HG03060 (cell line): ENCODE results near the gene CALHM1.
"Not testable (repeated sequence)": the region's sequence is repeated elsewhere in the genome, so short reads cannot be mapped to it uniquely, and the experiment has no call there.

ENCODE experiments used
- ATAC-seq: cut with Tn5 transposase; IDR thresholded peaks from one replicate; pipeline ENCODE4 v1.9.1; 2021; ENCODE audit warnings: low read depth, moderate number of reproducible peaks; ENCODE audit not compliant: unreplicated experiment

CALHM1 gene

DNA sequence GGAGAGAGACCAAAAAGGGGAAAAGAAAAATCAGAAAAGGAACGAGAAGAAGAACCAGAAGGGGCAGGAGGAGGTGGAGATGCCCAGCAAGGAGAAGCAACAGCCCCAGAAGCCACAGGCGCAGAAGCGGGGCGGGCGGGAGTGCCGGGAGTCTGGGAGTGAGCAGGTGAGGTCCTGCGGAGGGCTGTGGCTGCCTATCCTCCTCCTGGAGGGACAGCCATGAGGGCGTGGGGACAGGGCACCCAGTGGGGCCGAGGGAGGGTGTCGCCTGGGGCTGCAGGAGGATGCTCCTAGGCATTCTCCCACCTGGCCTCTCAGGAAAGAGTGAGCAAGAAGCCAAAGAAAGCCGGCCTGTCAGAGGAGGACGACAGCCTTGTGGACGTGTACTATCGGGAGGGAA lies 18.3 kb downstream of the CALHM1 start:
- ATAC-seq = no peak

DNA sequence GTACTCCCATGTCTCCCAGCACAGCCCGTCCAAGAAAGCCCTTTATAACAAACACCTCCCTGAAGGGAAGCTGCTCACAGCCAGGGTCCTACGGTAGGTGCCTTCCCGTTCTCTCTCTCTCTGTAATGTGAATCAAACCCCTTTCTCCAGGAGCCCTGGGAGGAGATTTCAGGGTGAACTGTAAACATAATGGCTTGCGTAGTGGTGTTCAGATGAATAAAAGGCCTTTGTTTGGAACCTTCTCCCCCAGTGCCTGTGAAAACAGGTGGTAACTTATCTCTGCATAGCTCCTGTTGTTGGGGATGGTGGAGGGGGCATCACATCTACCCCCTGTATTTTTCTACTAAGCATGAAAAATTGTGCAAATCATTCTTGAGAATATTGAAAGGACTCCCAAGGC lies 18.9 kb downstream of the CALHM1 start:
- ATAC-seq = no peak

DNA sequence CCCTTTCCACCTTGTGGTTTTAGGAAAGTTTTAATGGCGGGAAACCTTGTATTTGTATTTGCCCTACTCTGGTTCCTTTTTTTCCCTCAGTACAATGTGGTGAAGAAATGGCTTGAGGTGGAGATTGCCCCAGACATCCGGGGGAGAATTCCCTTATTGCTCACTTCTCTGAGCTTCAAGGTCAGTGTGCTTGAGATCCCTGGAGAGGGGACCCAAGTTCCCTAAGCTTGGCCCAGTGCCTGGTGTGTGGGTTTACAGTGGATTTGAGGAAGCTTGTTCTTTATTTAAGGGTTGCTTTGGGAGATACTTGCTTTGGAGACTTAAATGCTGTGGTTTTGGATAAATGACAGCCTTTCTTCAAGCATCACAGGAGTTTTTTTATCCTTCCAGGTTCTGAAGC lies 24.8 kb downstream of the CALHM1 start:
- no peak for ATAC-seq

GRCh38 chr10:103431902-103432301 lies 26.8 kb downstream of the CALHM1 start:
- no peak for ATAC-seq

GRCh38 chr10:103429647-103430046 lies 29.1 kb downstream of the CALHM1 start:
- ATAC-seq = no peak

GRCh38 chr10:103428989-103429643 lies 29.6 kb downstream of the CALHM1 start:
- no peak for ATAC-seq

- no peak for ATAC-seq
Observed at GRCh38 chr10:103427866-103428265, 30.8 kb downstream of the CALHM1 start.

DNA sequence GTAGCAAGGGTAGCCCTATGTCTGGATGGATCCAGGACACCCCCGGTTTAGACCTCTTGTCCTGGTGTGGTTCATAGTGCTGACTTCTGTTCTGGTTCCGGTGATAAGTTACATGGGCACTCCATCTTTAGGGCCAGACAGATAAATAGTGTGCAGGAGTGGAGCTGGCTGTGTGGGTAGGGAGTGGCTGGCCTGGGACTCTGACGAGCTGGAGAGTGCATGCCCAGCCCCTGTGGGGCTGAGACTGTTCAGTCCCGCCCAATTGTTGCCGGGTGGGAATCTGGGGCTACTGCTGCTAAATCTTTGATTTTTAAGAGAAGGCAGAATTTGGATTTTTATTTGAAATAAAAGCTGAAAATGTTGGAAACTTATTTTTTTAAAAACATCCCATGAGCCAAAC lies 35.0 kb downstream of the CALHM1 start:
- ATAC-seq = no peak

DNA sequence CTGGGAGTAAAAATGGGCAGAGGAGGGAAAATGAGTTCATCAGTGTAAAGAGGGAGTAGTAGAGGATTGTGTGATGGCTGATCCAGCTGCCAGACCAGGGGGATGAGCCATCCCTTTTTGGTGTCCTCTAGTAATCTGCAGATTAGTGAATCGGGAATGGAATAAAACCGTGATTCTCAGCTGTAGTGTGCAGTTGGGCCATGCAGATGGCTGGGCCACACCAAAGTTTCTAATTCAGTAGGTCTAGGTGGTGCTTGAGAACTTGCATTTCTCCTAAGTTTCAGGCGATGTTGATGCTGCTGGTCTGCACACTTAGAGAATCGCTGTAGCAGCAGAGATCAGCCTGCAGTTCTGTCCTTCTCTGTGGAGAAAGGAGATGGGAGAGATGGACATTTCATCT lies 39.6 kb downstream of the CALHM1 start:
- ATAC-seq = no peak

DNA sequence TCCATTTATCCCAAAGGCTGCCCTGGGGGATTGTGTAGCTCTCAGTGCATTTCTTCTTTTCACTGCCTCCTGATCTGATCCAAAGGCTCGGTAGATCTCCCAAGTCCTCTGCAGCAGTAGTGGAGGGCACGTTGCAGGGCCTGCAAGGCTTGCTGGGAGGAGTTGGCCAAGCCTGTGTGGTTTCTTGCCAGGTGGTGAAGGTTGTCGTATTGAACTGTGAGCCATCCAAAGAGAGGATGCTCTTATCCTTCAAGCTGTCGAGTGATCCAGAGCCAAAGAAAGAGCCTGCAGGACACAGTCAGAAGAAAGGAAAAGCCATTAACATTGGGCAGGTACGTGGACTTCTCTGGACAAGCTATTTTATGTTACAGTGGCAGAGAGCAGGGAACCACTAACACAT lies 41.1 kb downstream of the CALHM1 start:
- no peak for ATAC-seq

DNA sequence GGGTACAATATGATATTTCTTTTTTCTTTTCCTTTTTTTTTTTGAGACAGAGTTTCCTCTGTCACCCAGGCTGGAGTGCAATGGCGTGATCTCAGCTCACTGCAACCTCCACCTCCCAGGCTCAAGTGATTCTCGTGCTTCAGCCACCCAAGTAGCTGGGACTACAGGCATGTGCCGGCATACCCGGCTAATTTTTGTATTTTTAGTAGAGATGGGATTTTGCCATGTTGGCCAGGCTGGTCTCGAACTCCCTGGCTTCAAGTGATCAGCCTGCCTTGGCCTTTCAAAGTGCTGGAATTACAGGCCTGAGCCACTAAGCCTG lies 41.6 kb downstream of the CALHM1 start:
- ATAC-seq = not testable (repeated sequence)

DNA sequence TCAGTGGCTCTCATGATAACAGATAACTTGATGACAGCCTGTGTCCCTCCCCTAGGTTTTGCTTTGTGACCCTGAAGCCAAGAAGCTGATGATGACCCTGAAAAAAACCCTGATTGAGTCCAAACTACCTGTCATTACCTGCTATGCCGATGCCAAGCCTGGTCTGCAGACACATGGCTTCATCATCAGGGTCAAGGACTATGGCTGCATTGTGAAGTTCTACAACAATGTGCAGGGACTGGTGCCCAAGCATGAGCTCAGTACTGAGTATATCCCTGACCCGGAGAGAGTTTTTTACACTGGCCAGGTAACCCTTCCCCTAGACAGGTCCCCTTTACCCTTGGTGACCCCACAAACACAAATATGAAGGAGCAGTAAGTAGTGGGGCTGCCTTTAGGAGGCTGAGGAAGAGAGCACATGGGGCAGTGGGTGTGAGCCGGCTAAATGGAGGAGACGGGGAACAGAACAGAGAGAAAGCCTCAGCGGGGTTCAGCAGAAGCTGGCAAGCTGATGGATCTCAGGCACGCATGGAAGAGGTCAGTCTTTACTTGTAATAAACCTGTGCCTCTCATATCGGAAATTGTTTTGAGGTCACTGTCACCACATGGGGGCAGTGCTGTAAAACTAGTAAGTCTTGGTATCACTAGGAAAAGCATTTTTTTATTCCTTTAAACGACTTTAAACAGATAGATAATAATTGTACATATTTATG lies 42.1 kb downstream of the CALHM1 start:
- no peak for ATAC-seq

GRCh38 chr10:103415581-103415980 lies 43.1 kb downstream of the CALHM1 start:
- ATAC-seq = no peak

DNA sequence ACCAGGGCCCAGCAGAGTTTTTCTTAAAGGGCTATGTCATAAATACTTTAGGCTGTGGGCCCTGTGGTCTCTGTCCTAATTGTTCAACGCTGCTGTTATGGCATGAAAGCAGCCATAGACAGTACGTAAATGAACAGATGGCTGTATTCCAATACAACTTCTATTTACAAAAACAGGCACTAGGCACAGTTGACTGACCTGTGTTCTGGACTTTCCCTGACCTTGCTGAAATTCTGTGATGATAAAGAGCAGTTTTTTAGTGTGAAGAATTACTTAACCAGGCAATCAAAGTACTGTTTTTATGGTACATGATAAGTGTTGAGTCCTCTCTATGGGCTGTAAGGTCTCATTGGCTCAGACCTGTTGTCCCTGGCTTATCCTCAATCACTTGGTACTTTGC lies 45.1 kb downstream of the CALHM1 start:
- ATAC-seq = no peak
